Right cardiac atrium (tissue), 5 donors: ENCODE results near the gene SYNE2. TPM values are rescaled to one million over a fixed set of nuclear protein-coding genes. Genes with fewer than 3 reads are reported as not detected.

Experiments used
- ATAC-seq, 2 donors: fragments of 200-7000 bp; cut with Tn5 transposase; one replicate each; pipeline versions ENCODE4 v1.8.0 to v1.9.1; 2020; ENCODE audit warnings: moderate library complexity in 2 of 2, mild to moderate bottlenecking in 1 of 2
- DNase-seq, 3 donors: peaks; one replicate each; pipeline ENCODE4 v3.0.0-alpha.2; 2020
- H3K27ac ChIP-seq: one replicate; pipeline ENCODE4 v1.5.1; 2013; ENCODE audit warnings: mild to moderate bottlenecking, low read length, control low read depth, moderate library complexity
- H3K27me3 ChIP-seq: one replicate; pipeline ENCODE4 v1.6.1; 2013; ENCODE audit not compliant: control insufficient read depth, insufficient read depth
- H3K4me1 ChIP-seq: one replicate; pipeline ENCODE4 v1.6.1; 2013; ENCODE audit warnings: low read length; ENCODE audit not compliant: control insufficient read depth, insufficient read depth
- H3K4me3 ChIP-seq: one replicate; pipeline ENCODE4 v1.5.1; 2013; ENCODE audit warnings: low read length, control low read depth
- H3K9me3 ChIP-seq: one replicate; pipeline ENCODE4 v1.6.1; 2013; ENCODE audit warnings: low read length; ENCODE audit not compliant: control insufficient read depth
- WGBS: extraction: QIAGEN DNeasy Blood & Tissue Kit; methylation state at CpG from one replicate; pipeline ENCODE4 v1.1.7; 2013; 5-methylcytosine and 5-hydroxymethylcytosine counted together
- intact Hi-C, 4 donors: fragments of 100-400 bp; cut with DNase I; formaldehyde crosslinking; loops; one replicate each; pipeline versions ENCODE4 v1.11.0 to v1.14.0; 2022 to 2023
- microRNA-seq, 2 donors: library from miRNA; unstranded; fragments of <30 nt; microRNA quantifications; one replicate each; pipeline ENCODE4 v1.2.0, GENCODE V29; 2020 to 2021
- polyA plus RNA-seq: library from polyadenylated mRNA; stranded (reverse); fragments of 200-250 nt; gene quantifications from one replicate; pipeline ENCODE4 v1.2.3, GENCODE V29; 2013
- total RNA-seq, 4 donors: library from RNA; stranded (reverse); fragmentation: NEBNext Ultra II Directional; extraction: Animal tissue kit (Norgen Biotek cat#: 25700); gene quantifications; one replicate each; pipeline ENCODE4 v1.2.1, GENCODE V29; 2021
- donor health status: healthy with polysubstance abuse.
- donor health status: DM: no; HTN: yes; CAD: no.
- donor health status: DM: no; HTN: no; CAD: no.
- donor health status: DM: no; HTN: yes; CAD: no; lungs with severe emphysema.
- donor health status: DM: yes; HTN: yes; CAD: no.

SYNE2 gene
- total and polyA plus RNA-seq, 5 donors, result 83.7 to 229 (median 160) TPM

DNA sequence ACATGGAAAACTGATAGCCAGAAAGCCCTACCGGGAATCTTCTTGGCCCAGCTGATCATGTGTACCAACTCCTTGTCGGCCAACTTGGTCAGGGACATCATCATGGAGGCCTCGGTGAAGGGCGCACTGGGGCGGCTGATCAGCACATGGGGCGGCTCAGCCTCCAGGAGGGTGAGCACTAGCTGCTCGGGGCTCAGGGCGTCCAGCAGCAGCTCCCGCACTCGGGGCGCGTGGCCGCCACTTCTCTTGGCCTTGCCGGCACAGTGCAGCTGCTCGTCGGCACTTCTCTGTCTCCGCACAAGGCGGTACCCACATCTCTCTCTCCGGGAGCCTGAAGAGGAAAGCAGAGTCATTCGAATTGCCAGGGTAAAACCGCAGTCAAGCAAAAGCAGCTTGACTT is 407.6 kb downstream of the SYNE2 start:
- DNase-seq (no peak), ATAC-seq (no peak)
- intact Hi-C loops, result no loop called here
- H3K27me3 ChIP-seq, result no peaks in the 10 kb centered on the region
- no peak overlapping the region for H3K4me3 ChIP-seq
- H3K27ac ChIP-seq, result no peak overlapping the region
- 94% methylated on average over 21 of the region's 21 CpGs for WGBS
- H3K4me1 ChIP-seq, result no peaks in the 10 kb centered on the region
- H3K9me3 ChIP-seq, result no peaks in the 10 kb centered on the region

DNA sequence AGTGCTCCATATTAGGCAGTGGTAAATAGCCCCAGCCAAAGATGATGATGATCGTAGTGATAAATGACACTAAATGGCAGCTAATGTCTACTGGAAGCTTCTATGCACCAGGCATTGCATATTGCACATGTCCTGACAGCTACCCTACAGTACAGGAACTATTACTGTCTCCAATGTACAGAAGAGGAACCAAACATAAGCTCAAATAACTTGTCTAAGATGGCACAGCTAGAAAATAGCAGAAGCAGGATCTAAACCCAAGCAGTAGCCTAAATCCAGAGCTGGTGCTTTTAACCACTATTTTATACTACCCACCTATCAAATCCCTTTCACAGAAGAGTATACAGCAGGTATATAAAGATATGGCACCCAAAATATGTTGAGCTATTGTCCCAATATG is 412.4 kb downstream of the SYNE2 start:
- H3K27me3 ChIP-seq, result no peaks in the 10 kb centered on the region
- intact Hi-C loops, result no loop called here
- no peak overlapping the region for H3K27ac ChIP-seq
- no peak overlapping the region for H3K4me3 ChIP-seq
- no peak for DNase-seq
- WGBS, result 95% methylated on average over 1 of the region's 1 CpG
- no peaks in the 10 kb centered on the region for H3K4me1 ChIP-seq
- no peak for ATAC-seq
- no peaks in the 10 kb centered on the region for H3K9me3 ChIP-seq

- intact Hi-C loops, result no loop called here
- no peaks in the 10 kb centered on the region for H3K9me3 ChIP-seq
- no peaks in the 10 kb centered on the region for H3K4me1 ChIP-seq
- H3K27ac ChIP-seq, result no peak overlapping the region
- H3K4me3 ChIP-seq, result no peak overlapping the region
- no peaks in the 10 kb centered on the region for H3K27me3 ChIP-seq
- 42% methylated on average over 2 of the region's 2 CpGs for WGBS
- ATAC-seq (no peak), DNase-seq (no peak)
Observed at GRCh38 chr14:64266239-64266638, 413.4 kb downstream of the SYNE2 start.

- H3K9me3 ChIP-seq, result no peaks in the 10 kb centered on the region
- no peak overlapping the region for H3K4me3 ChIP-seq
- H3K27me3 ChIP-seq, result no peaks in the 10 kb centered on the region
- H3K4me1 ChIP-seq, result no peaks in the 10 kb centered on the region
- no peak overlapping the region for H3K27ac ChIP-seq
- ATAC-seq, result no peak
- no peak for DNase-seq
- intact Hi-C loops, result no loop called here
Observed at GRCh38 chr14:64272019-64272418, 419.2 kb downstream of the SYNE2 start.

Small RNA genes within 50 kb of the gene (microRNA-seq; reads per million reads assigned to microRNA genes)
- 0 reads per million in 2 donors for gene MIR548H1

Other genes with a start within 250 kb of the SYNE2 start
- gene WDR89, start 211.1 kb upstream of the SYNE2 start, total RNA-seq, result 1 to 10 TPM; 6.6 to 8.8 (median 7.8) TPM
- gene WDR89, start 211.1 kb upstream of the SYNE2 start, polyA plus RNA-seq, result 3.2 TPM
- 1 to 10 TPM; 7.5 to 9.1 (median 7.9) TPM for gene SGPP1, start 124.9 kb upstream of the SYNE2 start, total RNA-seq
- gene SGPP1, start 124.9 kb upstream of the SYNE2 start, polyA plus RNA-seq, result 5.4 TPM